ENCODE results near the gene ASCC3. TPM values are rescaled to one million over a fixed set of nuclear protein-coding genes. Genes with fewer than 3 reads are reported as not detected.

Gene ASCC3
- total RNA-seq, 4 donors from 2014 or later = 21.2 to 41.4 (median 28.5) TPM

GRCh38 chr6:100553243-100553642 is 327.9 kb downstream of the ASCC3 start:
- H3K9me3 ChIP-seq = no peaks in the 10 kb centered on the region
- H3K4me1 ChIP-seq = no peaks in the 10 kb centered on the region
- 41 to 63% methylated on average over 1 of the region's 1 CpG for WGBS, 2 donors (ENCODE audit: low coverage in 1 of 2)
- no peaks in the 10 kb centered on the region for H3K27me3 ChIP-seq
- TF ChIP-seq POLR2A (IDR thresholded peaks at IDR 0.05) = no peak
- TF ChIP-seq CTCF (IDR thresholded peaks at IDR 0.05) = no peak
- no peak for TF ChIP-seq EP300 (IDR thresholded peaks at IDR 0.05)
- no peak for TF ChIP-seq POLR2AphosphoS5 (IDR thresholded peaks at IDR 0.05)
- ATAC-seq = no peak
- H3K36me3 ChIP-seq = no peaks in the 10 kb centered on the region
- no peak overlapping the region for H3K27ac ChIP-seq
- no peak overlapping the region for H3K4me3 ChIP-seq

DNA sequence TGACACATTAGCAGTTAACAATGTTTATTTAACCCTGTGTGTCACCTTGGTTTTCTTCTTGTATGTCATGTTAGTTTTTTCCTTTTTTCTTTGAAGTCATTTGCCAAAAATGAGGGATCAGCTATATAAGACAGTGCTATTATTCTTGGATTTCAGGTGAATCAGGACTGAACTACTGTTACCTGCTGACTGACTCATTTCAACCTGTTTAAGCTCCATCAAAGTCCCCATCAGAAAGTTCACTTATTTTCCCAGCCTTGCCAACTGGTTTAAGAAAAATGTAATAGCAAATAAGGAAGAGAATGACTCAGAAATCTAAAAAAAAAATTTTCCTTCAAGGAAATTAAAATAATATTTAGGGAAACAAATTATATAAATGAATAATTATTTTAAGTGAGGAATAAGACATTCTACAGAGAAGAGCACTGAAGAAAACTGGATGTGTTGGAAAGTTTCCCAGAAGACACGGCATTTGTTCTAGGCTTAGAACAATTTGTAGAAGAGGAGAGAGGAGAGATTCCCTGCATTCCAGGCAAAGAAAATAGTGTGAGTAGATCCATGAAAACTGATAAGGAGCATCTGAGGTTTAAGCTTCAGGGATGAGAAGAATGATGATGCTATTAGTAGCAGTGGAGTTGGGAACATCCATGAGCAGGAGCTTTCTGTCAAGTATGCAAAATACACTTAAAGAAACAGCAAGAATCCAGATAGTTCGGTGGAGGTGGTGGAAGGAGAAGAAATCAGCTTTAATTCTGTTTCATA is 331.5 kb downstream of the ASCC3 start:
- no peaks in the 10 kb centered on the region for H3K27me3 ChIP-seq
- WGBS, 2 donors (ENCODE audit: low coverage in 1 of 2) = 45 to 62% methylated on average over 2 of the region's 2 CpGs
- no peak for ATAC-seq
- H3K4me3 ChIP-seq = no peak overlapping the region
- no peak overlapping the region for H3K27ac ChIP-seq
- H3K4me1 ChIP-seq = no peaks in the 10 kb centered on the region
- no peak for TF ChIP-seq CTCF (IDR thresholded peaks at IDR 0.05)
- no peak for TF ChIP-seq POLR2AphosphoS5 (IDR thresholded peaks at IDR 0.05)
- TF ChIP-seq POLR2A (IDR thresholded peaks at IDR 0.05) = no peak
- no peak for TF ChIP-seq EP300 (IDR thresholded peaks at IDR 0.05)
- H3K36me3 ChIP-seq = no peaks in the 10 kb centered on the region
- H3K9me3 ChIP-seq = no peaks in the 10 kb centered on the region

DNA sequence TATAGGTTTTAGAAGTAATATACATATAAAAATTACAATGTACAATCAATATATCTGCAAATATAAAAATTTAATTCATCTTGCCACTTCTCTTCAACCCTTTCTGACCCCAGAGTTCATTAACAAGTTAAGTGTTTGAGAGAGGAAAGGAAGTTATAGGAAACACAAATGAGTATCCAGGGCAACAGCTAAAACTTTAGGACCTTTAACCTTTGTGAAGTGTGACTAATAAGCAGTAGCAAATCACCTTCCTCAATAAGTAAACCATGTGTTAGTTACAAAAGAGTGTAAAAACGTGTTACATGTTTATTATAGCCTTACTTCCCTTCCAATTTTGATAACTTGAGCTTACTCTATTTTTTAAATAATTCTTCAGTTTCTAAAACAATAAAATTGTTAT is 343.0 kb downstream of the ASCC3 start:
- no peak overlapping the region for H3K27ac ChIP-seq
- H3K4me3 ChIP-seq = no peak overlapping the region
- H3K4me1 ChIP-seq = no peaks in the 10 kb centered on the region
- 22 to 40% methylated on average over 1 of the region's 1 CpG for WGBS, 2 donors (ENCODE audit: low coverage in 1 of 2)
- H3K9me3 ChIP-seq = no peaks in the 10 kb centered on the region
- no peaks in the 10 kb centered on the region for H3K27me3 ChIP-seq
- H3K36me3 ChIP-seq = peaks cover 0 to 20% of the 10 kb centered on the region in 2 donors
- ATAC-seq = no peak
- TF ChIP-seq EP300 (IDR thresholded peaks at IDR 0.05) (no peak), POLR2AphosphoS5 (IDR thresholded peaks at IDR 0.05) (no peak), POLR2A (IDR thresholded peaks at IDR 0.05) (no peak), CTCF (IDR thresholded peaks at IDR 0.05) (no peak)

DNA sequence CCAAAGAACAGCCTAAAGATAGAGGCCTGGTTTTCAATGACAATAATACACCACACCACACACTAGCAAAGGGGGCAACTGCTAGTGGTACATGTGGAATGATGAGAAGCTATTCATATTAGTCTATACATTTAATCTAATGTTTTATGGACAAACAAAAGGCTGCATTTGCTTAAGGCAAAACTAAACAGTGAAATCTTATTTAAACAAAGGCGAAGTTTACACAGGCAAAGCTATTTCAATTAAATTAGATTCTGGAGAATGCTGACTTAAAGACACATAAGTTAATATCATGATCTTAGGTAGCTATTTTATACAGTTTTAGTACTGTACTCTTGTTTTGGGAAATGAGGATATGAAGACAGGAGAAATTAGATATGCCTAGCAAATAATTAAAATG is 362.5 kb downstream of the ASCC3 start:
- H3K27ac ChIP-seq = no peak overlapping the region
- no peaks in the 10 kb centered on the region for H3K27me3 ChIP-seq
- peaks cover 0 to 33% of the 10 kb centered on the region in 2 donors for H3K36me3 ChIP-seq
- no peak for ATAC-seq
- no peaks in the 10 kb centered on the region for H3K4me1 ChIP-seq
- WGBS, 2 donors (ENCODE audit: low coverage in 1 of 2) = 100% methylated on average over 1 of the region's 1 CpG
- no peak overlapping the region for H3K4me3 ChIP-seq
- TF ChIP-seq CTCF (IDR thresholded peaks at IDR 0.05) (no peak), POLR2AphosphoS5 (IDR thresholded peaks at IDR 0.05) (no peak), EP300 (IDR thresholded peaks at IDR 0.05) (no peak), POLR2A (IDR thresholded peaks at IDR 0.05) (no peak)
- no peaks in the 10 kb centered on the region for H3K9me3 ChIP-seq

DNA sequence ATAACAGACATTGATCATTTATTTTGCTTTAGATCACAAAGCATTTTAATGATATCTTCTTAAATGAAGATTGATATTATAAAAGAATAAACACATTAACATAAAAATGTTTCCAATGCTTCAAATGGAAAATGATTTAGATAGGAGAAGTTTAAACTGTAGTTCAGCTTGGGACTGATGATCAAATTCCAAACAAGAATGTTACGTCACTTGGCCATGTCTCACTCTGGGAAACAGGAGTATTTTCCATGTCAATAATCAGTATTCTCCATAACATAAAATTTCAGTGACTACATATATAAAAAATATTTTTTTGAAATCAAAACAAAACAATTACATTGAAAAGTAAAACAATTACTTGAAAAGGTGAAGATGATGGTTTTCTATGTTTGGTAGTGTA is 363.5 kb downstream of the ASCC3 start:
- WGBS, 2 donors (ENCODE audit: low coverage in 1 of 2) = 88 to 100% methylated on average over 1 of the region's 1 CpG
- TF ChIP-seq EP300 (IDR thresholded peaks at IDR 0.05) = no peak
- H3K27ac ChIP-seq = no peak overlapping the region
- no peak for ATAC-seq
- no peaks in the 10 kb centered on the region for H3K9me3 ChIP-seq
- H3K36me3 ChIP-seq = peaks cover 0 to 39% of the 10 kb centered on the region in 2 donors
- no peaks in the 10 kb centered on the region for H3K4me1 ChIP-seq
- H3K4me3 ChIP-seq = no peak overlapping the region
- H3K27me3 ChIP-seq = no peaks in the 10 kb centered on the region
